Midbrain (tissue), 1 donor: ENCODE data around the gene BANK1.

Experiments
- DNase-seq: peaks from one replicate; lab custom pipeline; 2025; lab: John Stamatoyannopoulos, UW

The BANK1 gene

DNA sequence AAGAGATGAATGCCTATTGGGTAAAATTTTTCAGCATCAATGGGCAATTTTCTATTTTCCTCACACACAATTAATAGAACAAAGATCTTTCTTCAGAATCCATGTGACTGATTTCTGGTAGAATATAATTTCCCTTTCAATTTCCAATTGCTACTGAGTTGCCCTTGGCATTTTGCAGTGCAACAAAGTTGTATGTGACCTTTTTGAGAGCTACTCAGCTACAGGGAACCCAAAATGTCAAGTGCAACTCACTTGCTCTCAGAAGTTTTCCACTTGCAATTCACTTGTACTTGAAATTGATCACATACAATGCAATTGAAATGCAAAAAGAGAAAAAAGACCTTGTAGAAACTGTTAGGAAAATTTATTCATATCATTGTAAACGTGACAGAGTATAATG, 245.5 kb downstream of the BANK1 start:
- no peak for DNase-seq

DNA sequence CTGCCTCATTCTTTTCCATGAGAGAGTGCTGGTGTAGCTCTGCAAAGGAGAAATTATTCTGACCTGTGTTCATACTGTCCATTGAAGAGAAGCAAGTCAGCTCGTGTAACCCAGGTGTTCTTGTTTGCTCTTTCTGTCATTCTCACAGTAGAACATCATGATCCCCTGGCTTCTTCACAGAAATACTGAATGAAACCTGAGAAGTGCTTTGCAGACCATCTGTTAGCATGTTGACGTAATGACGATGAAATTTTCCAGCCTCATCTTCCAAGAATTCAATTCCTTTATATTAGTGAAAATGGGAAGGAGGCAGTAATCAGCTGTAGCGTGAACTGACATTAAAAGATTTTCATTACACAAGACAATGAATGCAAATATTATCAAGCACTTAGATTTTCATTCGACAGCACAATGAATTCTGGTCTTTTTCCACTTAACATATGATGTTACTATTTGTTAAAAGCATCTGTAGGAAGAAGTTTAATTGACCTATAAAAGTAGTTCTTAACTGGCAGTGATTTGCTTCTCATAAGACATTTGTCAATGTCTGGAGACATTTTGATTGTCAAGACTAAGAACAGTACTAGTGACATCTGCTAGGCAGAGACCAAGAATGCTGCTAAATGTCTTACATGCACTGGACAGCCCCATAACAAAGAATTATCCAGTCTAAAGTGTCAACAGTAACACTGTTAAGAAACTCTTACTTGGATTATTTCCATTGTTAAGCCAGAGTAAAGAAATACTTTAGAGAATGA, 246.3 kb downstream of the BANK1 start:
- DNase-seq = no peak

DNA sequence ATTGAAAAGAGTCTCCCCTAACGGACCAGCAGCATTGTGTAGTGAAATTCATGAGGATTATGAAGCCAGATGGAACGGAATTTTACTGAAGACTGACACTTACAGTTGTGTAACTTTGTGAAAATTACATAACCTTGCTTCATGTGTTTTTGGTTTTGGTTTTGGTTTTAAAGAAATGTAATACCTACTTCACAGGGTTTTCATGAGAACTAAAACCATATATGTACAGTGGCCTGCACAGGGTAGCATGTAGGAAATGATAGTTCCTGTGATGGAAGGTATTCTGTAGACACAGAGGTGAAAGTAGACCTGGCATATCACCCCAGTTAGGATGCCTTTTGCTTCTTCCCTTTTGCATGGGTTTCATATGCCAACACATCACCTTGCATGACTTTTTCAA, 247.0 kb downstream of the BANK1 start:
- no peak for DNase-seq

DNA sequence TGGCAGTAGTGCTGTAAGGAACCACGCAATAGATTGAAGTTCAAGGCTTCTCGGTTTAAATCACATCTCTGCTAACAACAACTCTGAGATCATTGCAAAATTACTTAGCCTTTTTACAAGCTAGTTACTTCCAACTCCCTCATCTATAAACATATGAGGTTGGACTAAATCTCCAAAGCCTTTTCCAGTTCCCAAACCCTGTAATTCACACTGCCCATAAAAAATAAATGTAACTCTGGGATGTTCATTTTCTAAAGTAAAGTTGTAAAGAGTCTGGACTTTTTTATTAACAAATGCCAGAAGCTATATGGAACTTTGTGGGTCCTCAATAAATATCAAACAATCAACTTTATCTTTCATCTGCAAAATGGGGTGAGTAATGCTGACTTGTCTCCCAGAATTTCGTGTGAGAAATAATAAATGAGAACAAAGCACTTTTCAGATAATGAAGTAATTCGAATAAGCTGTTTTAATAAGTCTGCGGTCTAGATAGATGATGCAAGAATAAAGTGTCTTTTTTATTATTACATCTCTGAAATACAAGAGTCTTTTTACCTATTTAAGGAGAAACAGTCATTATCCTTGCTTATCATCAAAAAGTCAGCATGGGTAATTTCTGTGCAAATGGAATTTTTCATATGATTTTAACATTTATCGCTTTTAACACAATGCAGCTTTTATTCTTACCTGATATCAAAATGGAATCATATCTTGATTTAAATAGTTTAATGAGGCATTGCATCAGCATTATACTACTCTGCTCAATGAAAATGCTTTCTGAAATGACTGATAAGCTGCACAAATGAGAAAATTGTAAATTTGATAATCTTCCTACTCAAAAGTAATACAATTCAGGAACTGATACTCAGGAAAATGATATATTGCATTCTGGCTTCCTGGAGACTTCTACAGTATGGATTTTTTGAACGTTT, 252.6 kb downstream of the BANK1 start:
- DNase-seq = no peak

DNA sequence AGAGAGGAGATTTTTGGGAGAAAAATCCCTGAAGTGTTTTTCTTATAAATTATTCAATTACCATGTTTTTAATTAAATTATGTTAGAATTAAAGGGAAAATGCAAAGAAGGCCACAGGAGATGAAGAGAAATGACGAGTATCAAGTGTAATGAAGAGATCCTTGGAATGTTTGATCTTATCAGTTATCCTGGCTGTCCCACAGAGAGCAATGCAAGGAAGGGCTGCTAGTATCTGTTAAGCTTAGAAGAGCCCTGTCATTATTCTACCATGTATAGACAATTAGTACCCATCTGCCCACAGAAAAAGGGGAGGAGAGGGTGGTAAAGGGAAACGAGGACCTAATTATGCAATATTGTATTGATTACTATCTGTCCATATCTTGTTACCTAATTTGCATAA, 257.1 kb downstream of the BANK1 start:
- no peak for DNase-seq

DNA sequence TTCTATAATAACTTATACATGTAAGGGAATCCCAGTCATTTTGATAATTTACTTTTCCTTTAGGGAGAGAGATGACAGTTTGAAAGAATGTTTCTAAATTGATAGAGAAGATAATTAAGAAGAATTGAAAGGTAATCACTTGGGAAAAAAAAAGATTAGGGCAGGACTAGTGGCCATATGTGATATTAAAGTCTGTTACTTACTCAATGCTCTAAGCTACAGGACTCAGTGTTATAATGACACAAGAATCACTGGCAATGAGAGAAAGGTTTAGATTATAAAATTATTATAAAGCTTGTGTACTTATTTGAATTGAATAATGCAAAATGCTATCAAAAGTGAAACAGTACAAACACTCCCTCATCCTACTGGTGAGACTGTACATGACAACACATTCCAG, 265.3 kb downstream of the BANK1 start:
- DNase-seq = no peak

DNA sequence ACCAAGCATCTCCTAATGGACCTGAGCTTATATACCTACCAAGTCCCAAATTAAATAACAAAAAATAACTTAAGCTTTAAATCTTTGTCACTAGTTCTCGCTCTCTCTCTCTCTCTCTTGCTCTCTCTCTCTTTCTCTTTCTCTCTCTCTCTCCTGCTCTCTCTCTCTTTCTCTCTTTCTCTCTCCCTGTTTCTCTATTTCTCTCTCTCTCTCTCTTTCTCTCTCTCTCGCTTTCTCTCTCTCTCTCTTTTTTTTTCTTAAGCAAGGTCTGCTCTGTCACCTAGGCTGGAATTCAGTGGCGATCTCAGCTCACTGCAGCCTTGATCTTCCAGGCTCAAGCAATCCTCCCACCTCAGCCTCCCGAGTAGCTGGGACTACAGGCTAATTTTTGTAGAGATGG, 266.6 kb downstream of the BANK1 start:
- DNase-seq = no peak

DNA sequence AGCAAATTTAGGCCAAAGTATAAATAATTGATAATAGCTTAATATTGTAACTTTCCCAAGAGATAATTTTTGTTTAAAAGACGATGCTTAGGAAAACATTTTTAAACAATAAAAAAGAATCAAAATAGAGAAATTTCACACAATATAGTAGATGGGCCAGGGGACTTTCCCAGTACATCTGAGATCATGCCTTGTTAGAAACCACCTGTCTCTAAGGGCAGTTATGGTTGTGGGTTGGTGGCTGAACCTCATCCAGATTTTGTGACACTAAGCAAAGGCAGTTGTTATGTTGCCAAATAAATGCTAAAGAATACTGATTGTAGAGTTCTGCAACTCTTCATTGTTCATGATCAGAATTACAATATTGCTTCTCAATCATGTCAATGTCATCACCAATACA, 270.6 kb downstream of the BANK1 start:
- no peak for DNase-seq

DNA sequence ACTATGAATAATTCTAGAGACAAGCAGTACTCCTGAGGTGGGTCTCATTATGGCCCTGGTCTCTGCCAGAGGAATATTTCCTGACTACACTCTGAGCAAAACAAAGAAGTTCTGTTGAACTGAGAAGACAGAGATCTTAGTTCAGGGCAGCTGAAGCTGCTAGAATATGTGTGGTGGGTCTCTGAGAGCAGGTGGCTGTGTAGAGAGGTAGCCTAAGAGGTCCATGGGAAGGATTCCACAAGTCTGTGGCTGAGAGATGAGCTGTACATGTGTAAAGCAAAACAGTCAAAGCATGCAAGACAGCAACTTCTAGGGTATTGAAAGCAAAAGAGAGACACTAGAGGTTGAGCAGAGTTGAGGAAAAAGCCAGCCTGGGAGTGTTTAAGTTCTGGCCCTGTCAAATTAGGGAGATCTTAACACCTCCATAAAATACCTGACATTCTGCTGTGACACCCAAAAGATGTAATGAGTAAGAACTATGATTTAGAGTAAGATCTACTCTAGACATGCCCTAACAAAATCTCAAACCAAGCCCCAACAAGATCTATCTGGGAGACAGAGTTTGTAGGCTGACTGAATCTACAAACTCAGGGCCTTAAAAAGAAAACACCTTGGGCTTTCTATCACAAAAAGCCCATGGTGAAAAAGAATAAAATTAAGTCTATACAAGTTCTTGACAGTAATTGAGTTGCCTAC, 274.4 kb downstream of the BANK1 start:
- DNase-seq = no peak

DNA sequence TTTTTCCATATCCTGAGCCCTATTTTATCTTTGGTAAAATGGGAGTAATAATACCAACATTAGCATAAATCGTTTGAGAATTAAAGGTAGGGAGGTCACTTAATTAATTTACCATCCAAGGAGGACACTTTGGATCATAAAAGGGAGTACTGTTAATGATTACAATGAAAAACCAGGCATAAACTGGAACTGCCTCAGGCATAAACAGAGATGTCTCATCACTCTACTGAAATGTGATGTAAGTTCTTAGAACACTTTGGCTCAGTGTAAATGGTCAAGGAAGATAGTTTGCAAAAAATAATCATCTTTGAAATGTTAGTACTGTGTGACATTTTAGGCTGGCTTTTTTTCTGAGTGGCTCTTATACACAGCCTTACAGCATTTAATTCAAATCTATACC, 286.1 kb downstream of the BANK1 start:
- no peak for DNase-seq

DNA sequence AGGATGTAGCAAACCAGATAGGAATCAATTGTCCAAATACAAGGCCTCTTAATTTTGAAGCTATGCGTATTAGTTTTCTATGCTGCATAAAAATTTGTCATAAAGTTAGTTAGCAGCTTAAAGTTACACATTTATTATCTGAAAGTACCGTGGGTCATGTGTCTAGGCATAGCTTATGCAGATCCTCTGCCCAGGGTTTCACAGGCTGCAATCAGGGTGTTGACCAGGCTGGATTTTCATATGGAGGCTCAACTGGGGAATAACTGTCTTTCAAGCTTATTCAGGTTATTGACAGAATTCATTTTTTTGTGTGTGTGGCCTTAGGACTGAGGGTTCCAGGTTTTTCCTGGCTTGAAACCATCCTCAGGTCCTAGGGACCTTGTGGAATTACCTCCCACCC, 289.7 kb downstream of the BANK1 start:
- no peak for DNase-seq

DNA sequence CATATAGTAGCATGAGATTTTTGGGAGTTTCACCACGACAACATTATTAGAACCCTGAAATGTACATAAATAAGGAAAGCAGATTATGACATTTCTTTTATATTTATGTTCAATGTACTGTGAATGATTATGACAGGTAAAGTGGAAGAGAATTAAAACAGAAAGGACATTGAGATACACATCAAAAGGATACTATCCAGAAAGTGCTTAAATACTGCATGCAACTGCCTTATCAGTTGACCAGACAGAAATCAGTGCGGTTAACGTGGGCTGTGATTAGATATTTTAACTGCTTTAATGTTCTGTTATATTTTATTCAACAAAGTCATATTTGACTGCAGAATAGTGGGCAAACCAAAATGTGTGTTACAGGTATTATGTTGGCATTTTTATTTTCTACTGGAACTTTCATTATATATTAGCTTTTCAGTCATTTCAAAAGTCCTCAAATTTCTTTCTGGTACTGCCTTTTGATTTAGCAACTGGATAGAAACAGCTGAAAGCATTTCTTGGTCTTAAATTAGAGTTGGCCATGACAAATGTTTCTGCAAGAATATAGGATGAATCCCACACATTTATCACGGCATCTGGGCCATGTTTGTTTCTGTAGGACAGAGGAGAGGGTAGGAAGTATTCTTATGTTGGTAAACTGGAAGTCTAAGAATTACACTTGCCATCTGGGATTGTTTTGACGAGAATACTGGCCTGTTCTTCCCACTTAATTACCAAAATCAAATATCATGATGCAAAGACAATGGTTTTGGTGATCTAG, 299.5 kb downstream of the BANK1 start:
- no peak for DNase-seq

DNA sequence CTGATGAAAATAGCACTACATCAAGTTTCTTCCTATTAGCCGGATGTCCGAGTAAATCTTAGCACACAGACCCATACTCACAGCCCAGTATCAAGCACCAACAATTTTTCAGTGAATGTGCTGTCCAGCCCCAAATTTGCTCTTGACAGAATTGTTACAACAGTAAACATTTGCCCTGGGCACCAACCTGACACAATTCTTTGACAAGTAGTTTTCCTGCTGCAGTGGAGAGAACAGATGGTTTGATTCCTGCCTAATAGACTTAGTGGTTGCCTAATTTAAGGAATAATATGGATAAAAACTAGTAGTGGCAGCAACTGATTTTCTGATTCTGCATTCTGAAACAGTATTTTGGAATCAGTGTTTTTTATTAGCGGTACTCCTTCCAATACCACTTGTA, 301.1 kb downstream of the BANK1 start:
- no peak for DNase-seq

DNA sequence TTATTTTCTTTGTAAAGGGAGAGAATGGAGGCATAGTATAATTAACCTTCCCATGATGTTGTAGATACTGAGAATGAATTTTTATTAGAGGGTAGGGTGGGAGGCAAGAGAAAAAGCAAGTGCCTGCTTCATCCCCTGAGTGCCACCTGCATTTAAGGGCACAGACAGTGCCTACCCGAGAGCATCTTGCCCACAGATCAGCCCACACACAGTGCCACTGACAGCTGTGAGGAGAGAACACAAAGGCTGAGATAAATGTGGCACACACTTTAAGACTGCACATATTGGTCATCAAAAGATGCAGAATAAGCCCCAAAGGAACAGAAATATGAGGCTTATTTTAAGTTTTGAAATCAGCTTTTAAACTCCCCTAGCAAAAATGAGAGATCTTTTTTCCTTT, 304.0 kb downstream of the BANK1 start:
- DNase-seq = no peak

DNA sequence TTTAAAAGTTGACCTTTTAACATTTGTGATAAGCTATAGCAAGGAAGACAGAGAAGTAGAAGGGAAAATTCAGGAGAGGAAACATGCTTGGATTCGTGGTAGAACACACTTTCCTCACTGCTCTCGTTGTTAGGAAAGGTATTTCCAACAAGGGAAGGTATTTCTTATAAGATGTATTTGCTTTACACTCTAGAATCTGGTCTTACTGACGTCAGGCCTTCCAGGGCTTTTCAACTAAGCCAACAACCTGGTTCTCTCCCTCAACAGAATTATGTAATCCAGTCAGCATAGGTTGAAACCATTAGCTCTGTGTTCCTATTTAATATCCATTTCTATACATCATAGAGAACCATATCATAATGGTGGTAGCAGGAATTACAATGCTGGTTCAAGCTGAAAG, 312.8 kb downstream of the BANK1 start:
- no peak for DNase-seq

DNA sequence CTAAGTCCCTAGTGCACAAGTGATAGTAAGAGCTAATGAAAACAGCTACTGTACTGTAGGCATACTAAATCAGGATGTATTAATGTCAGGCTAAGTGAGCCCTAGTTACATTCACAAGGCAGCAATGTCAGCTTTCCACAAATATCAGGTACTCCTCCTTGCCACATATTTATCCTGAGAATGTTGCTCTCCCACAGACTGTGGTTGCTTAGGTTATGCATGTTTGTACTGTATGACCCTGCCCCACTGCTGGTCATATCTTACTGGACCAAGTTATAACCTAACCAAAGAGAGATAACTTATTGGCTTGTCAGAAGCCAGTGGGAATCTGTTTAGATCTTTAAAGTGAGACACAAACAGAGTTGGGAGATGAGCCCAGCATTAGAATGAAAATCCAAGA, 313.7 kb downstream of the BANK1 start:
- DNase-seq = no peak

DNA sequence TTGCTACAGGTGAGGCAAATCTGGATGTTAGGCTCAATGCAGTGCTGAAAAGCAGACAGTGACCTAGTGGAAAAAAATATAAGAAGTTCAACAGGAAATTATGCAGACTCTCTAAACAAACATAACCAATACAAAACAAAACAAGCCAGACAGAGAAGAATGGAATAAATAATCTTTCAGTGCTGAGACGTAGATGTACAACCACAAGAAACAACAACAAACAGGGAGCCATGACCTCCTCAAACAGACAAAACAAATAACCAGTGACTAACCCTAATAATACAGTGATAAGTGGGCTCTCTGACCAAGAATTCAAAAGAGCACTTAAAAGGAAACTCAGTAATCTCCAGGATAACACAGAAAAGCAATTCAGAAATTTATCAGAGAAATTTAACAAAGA, 315.5 kb downstream of the BANK1 start:
- DNase-seq = no peak

DNA sequence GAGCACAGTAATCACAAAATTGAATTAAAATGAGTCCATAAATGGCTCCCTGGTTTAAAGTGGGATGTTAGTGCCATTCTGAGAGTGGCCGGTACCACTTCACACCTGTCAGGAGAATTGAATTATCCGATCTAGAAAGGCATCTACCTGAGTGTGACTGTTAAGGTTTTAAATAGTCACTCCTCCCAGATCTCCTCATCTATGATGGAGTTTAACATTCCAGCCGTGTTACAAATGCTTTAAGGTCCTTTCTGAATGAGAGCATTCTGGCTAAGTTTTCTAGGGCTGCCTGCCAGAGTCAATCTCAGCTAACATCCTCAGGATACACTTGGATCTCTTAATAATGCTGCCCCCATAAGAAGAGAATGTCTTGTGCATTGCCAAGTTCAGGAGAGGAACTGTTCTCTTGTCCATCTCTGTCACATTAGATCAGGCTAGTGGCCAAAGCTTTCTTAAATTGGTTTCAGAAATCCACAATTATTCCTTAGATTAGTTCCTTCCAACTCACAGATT, 323.6 kb downstream of the BANK1 start:
- DNase-seq = no peak

DNA sequence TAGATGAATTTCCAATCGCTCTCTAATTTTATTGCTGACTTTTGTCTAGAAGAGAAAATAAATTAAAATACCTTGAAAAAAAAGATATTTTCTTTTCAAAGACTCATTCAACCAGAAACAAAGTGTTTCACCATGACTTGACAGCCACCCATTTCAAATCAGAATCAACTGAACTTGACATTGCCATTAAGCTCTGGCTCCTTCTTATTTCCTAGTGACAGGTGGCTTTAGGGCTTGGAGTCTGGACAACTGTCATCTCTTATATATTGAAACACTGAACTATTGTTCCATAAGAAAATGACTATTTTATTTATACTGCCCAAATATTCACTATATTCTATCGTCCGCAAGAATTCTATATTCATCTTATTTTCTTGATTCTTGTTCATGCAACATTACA, 325.6 kb downstream of the BANK1 start:
- no peak for DNase-seq

DNA sequence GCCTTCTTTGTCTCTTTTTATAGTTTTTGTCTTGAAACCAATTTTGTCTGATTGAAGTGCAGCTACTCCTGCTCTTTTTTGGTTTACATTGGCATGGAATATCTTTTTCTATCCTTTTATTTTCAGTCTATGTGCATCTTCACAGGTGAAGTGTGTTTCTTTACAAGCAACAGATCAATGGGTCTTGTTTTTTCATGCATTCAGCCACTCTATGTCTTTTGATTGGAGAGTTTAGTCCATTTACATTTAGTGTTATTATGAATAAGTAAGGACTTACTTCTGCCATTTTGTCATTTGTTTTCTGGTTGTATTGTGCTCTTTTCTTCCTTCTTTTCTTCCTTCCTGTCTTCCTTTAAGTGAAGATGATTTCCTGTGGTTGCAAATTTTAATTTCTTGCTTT, 330.3 kb downstream of the BANK1 start:
- DNase-seq = no peak
